ENCODE results near the gene KRT12.

Gene KRT12

GRCh38 chr17:40884708-40885512 lies 17.9 kb upstream of the KRT12 start, which contains the start of gene KRT20:
Gene KRT20, minus strand, starts transcription at chr17:40885242. Its CDS starts 57 bp downstream, at chr17:40885185.
- TF ChIP-seq CTCF (IDR thresholded peaks at IDR 0.05; ENCODE audit: borderline replicate concordance, insufficient read depth, low read depth, low read length), result no peak
- no peak within 1 kb of the TSS for H3K4me3 ChIP-seq (ENCODE audit: low read depth, low read length)

GRCh38 chr17:40883626-40884334 lies 16.8 kb upstream of the KRT12 start:
- H3K4me3 ChIP-seq (ENCODE audit: low read depth, low read length), result no peak overlapping the region
- TF ChIP-seq CTCF (IDR thresholded peaks at IDR 0.05; ENCODE audit: borderline replicate concordance, insufficient read depth, low read depth, low read length), result no peak

- H3K4me3 ChIP-seq (ENCODE audit: low read depth, low read length), result no peak overlapping the region
- no peak for TF ChIP-seq CTCF (IDR thresholded peaks at IDR 0.05; ENCODE audit: borderline replicate concordance, insufficient read depth, low read depth, low read length)
Measured at GRCh38 chr17:40883031-40883430, 16.0 kb upstream of the KRT12 start.

GRCh38 chr17:40879026-40879425 lies 12.0 kb upstream of the KRT12 start:
- TF ChIP-seq CTCF (IDR thresholded peaks at IDR 0.05; ENCODE audit: borderline replicate concordance, insufficient read depth, low read depth, low read length), result no peak

GRCh38 chr17:40878044-40878443 lies 11.0 kb upstream of the KRT12 start:
- no peak for TF ChIP-seq CTCF (IDR thresholded peaks at IDR 0.05; ENCODE audit: borderline replicate concordance, insufficient read depth, low read depth, low read length)
- no peak overlapping the region for H3K4me3 ChIP-seq (ENCODE audit: low read depth, low read length)

More at GRCh38 chr17:40879026-40879425, 12.0 kb upstream of the KRT12 start:
- no peak overlapping the region for H3K4me3 ChIP-seq (ENCODE audit: low read depth, low read length)

GRCh38 chr17:40873801-40874200 lies 6.8 kb upstream of the KRT12 start:
- no peak overlapping the region for H3K4me3 ChIP-seq (ENCODE audit: low read depth, low read length)
- no peak for TF ChIP-seq CTCF (IDR thresholded peaks at IDR 0.05; ENCODE audit: borderline replicate concordance, insufficient read depth, low read depth, low read length)
